Hindlimb muscle (tissue), 1 donor: ENCODE results near the gene LEMD2. TPM values are rescaled to one million over a fixed set of nuclear protein-coding genes. Genes with fewer than 3 reads are reported as not detected.

Experiments used
- DNase-seq: peaks from one replicate; pipeline ENCODE4 v3.0.0-alpha.2; 2013
- polyA plus RNA-seq: library from polyadenylated mRNA; unstranded; fragments of 120-200 nt; gene quantifications from one replicate; pipeline ENCODE4 v1.2.1, GENCODE V29; 2013; ENCODE audit not compliant: insufficient read length

Gene LEMD2
- polyA plus RNA-seq, 1 donor = 39.8 TPM

- no peak for DNase-seq
These were observed 30.1 kb upstream of the LEMD2 start for GRCh38 chr6:33819021-33819420.

- DNase-seq = no peak
These were observed 29.4 kb upstream of the LEMD2 start for GRCh38 chr6:33818293-33818692.

GRCh38 chr6:33817489-33817888, 28.6 kb upstream of the LEMD2 start:
- no peak for DNase-seq

- DNase-seq = no peak
These were observed 28.0 kb upstream of the LEMD2 start for GRCh38 chr6:33816911-33817310.

- no peak for DNase-seq
These were observed 26.9 kb upstream of the LEMD2 start for GRCh38 chr6:33815854-33816253.

- DNase-seq = no peak
These were observed 25.4 kb upstream of the LEMD2 start for GRCh38 chr6:33813990-33814985.

- no peak for DNase-seq
These were observed 24.4 kb upstream of the LEMD2 start for GRCh38 chr6:33813246-33813904.

- DNase-seq = peak; percentile 72
These were observed 23.7 kb upstream of the LEMD2 start for GRCh38 chr6:33812669-33813068.

- peak; percentile 32 for DNase-seq
These were observed 20.7 kb upstream of the LEMD2 start for GRCh38 chr6:33809594-33809993.

- DNase-seq = peak; percentile 48
These were observed 19.8 kb upstream of the LEMD2 start for GRCh38 chr6:33808641-33809180.

- no peak for DNase-seq
These were observed 18.7 kb upstream of the LEMD2 start for GRCh38 chr6:33807606-33808005.

- no peak for DNase-seq
These were observed 17.9 kb upstream of the LEMD2 start for GRCh38 chr6:33806841-33807240.

- no peak for DNase-seq
These were observed 14.7 kb upstream of the LEMD2 start, which contains the start of gene MLN for GRCh38 chr6:33803571-33804053. Gene MLN (minus strand): TSS chr6:33804003. CDS start chr6:33801163, 2,840 bp downstream.

- no peak for DNase-seq
These were observed 13.4 kb upstream of the LEMD2 start for GRCh38 chr6:33802186-33802958.

GRCh38 chr6:33801611-33802010, 12.7 kb upstream of the LEMD2 start:
- no peak for DNase-seq

GRCh38 chr6:33800248-33800969, 11.5 kb upstream of the LEMD2 start:
- no peak for DNase-seq

- DNase-seq = no peak
These were observed 10.7 kb upstream of the LEMD2 start for GRCh38 chr6:33799454-33800113.

- no peak for DNase-seq
These were observed 9.5 kb upstream of the LEMD2 start for GRCh38 chr6:33798343-33798848.

GRCh38 chr6:33797626-33798342, 8.9 kb upstream of the LEMD2 start:
- no peak for DNase-seq
